HepG2 (cell line): ENCODE results near the gene SDC1. TPM values are rescaled to one million over a fixed set of nuclear protein-coding genes. Genes with fewer than 3 reads are reported as not detected.

Experiments used
- ATAC-seq: fragments of 200-7000 bp; cut with Tn5 transposase; 3 replicates; pipeline ENCODE4 v1.9.1; 2020; ENCODE audit warnings: mild to moderate bottlenecking, moderate library complexity
- BruUV-seq: library from RNA; stranded (reverse); fragments of 400-500 nt; replicated peaks from 2 replicates; lab custom pipeline; 2021; lab: Mats Ljungman, UMichigan
- CTCF ChIA-PET: fragments of 300-600 bp; formaldehyde crosslinking; extraction: SDS; loops from one replicate; lab custom pipeline; 2021; ENCODE audit warnings: low total read pairs, inconsistent platforms, low intra/inter-chr PET ratio; lab: Yijun Ruan, JAX
- POLR2A ChIA-PET: fragments of 350-600 bp; sonication (Branson Sonifier 250); formaldehyde crosslinking; loops from one replicate; lab custom pipeline; 2020; ENCODE audit warnings: antibody characterized with exemption, inconsistent platforms; lab: Yijun Ruan, JAX
- DNase-seq: peaks from one replicate; pipeline ENCODE4 v3.0.0-alpha.2; 2015; ENCODE audit warnings: low spot score
- FAIRE-seq: peaks from 3 replicates; lab custom pipeline; 2011; peaks lifted over from hg19 to GRCh38; lab: Jason Lieb, UNC
- H2AFZ ChIP-seq: one replicate; pipeline ENCODE4 v1.6.1; 2011; ENCODE audit warnings: low read length, inconsistent platforms
- H3K27ac ChIP-seq: fragments of 300-600 bp; 3 replicates; pipeline ENCODE4 v1.8.0; 2011; ENCODE audit warnings: mixed run types, mild to moderate bottlenecking, mixed read lengths, low read length, inconsistent platforms; ENCODE audit not compliant: insufficient read depth; ENCODE audit errors: extremely low read length
- H3K27me3 ChIP-seq, 2 experiments: fragments of 200-600 bp in 1 of 2; 2 replicates in 1 of 2; 3 replicates in 1 of 2; pipeline versions ENCODE4 v1.6.0 to v1.8.0; 2011; ENCODE audit warnings: low read length in 2 of 2, mild to moderate bottlenecking in 2 of 2, moderate library complexity in 2 of 2, inconsistent platforms in 1 of 2; ENCODE audit not compliant: insufficient read depth in 2 of 2, control insufficient read depth in 1 of 2
- H3K36me3 ChIP-seq, 2 experiments: fragments of 200-600 bp in 1 of 2; replicated peaks in 1 of 2; 2 replicates in 1 of 2; 3 replicates in 1 of 2; pipeline versions ENCODE4 v1.5.1 to v1.8.0; 2011; ENCODE audit warnings: low read length in 2 of 2, inconsistent platforms in 1 of 2; ENCODE audit not compliant: insufficient read depth in 2 of 2, control insufficient read depth in 1 of 2
- H3K4me1 ChIP-seq: 2 replicates; pipeline ENCODE4 v1.5.1; 2012; ENCODE audit warnings: low read length, inconsistent platforms; ENCODE audit not compliant: insufficient read depth
- H3K4me2 ChIP-seq: 2 replicates; pipeline ENCODE4 v1.6.0; 2011; ENCODE audit warnings: low read depth, low read length, inconsistent platforms
- H3K4me3 ChIP-seq, 3 experiments: fragments of 200-600 bp in 1 of 3; sonication (generic), shearing (Covaris generic) in 1 of 3; replicated peaks in 1 of 3; 2 replicates each; pipeline ENCODE4 v1.5.1; 2011 to 2016; ENCODE audit warnings: low read length in 3 of 3, inconsistent platforms in 2 of 3, low read depth in 2 of 3, mild to moderate bottlenecking in 2 of 3, control low read depth in 1 of 3, mixed read lengths in 1 of 3; ENCODE audit not compliant: insufficient read depth in 1 of 3
- H3K79me2 ChIP-seq: one replicate; pipeline ENCODE4 v1.6.1; 2011; ENCODE audit warnings: low read length, inconsistent platforms; ENCODE audit not compliant: insufficient read depth
- H3K9ac ChIP-seq: 2 replicates; pipeline ENCODE4 v1.6.0; 2011; ENCODE audit warnings: mild to moderate bottlenecking, low read depth, low read length, inconsistent platforms; ENCODE audit not compliant: insufficient read depth
- H3K9me3 ChIP-seq: 2 replicates; pipeline ENCODE4 v1.5.1; 2012; ENCODE audit warnings: mild to moderate bottlenecking, low read length
- H4K20me1 ChIP-seq: 2 replicates; pipeline ENCODE4 v1.6.0; 2011; ENCODE audit warnings: inconsistent platforms, mild to moderate bottlenecking, low read length, moderate library complexity; ENCODE audit not compliant: insufficient read depth
- ATF1 ChIP-seq: IDR thresholded peaks from 2 replicates; pipeline ENCODE4 v1.6.1; 2016; ENCODE audit warnings: mild to moderate bottlenecking, control low read depth
- CBFB ChIP-seq: sonication (generic); formaldehyde crosslinking; IDR thresholded peaks from 2 replicates; pipeline ENCODE4 v1.4.0; 2020; ENCODE audit warnings: missing genetic modification reagents
- EP300 ChIP-seq, 3 experiments: sonication (generic) in 1 of 3; formaldehyde crosslinking in 1 of 3; IDR thresholded peaks; 2 replicates each; pipeline versions ENCODE4 v1.5.1 to v1.6.1; 2011 to 2020; ENCODE audit warnings: low read depth in 2 of 3, low read length in 2 of 3, borderline replicate concordance in 1 of 3, improper control_type of control experiment in 1 of 3, mild to moderate bottlenecking in 1 of 3, missing genetic modification reagents in 1 of 3, moderate library complexity in 1 of 3
- ETV6 ChIP-seq: sonication (generic); formaldehyde crosslinking; conservative IDR thresholded peaks from 2 replicates; pipeline ENCODE4 v1.4.0; 2020; ENCODE audit warnings: missing genetic modification reagents
- GRHL1 ChIP-seq: sonication (generic); formaldehyde crosslinking; conservative IDR thresholded peaks from 2 replicates; pipeline ENCODE4 v1.8.0; 2022; ENCODE audit warnings: missing genetic modification reagents
- HMG20A ChIP-seq: IDR thresholded peaks from 2 replicates; pipeline ENCODE4 v1.6.1; 2016; ENCODE audit warnings: borderline replicate concordance
- NFIC ChIP-seq: IDR thresholded peaks from 2 replicates; pipeline ENCODE4 v1.6.1; 2012; ENCODE audit warnings: mild to moderate bottlenecking, low read length, inconsistent platforms
- PHB2 ChIP-seq: fragments of 450-650 bp; IDR thresholded peaks from 2 replicates; pipeline ENCODE4 v1.6.1; 2018; ENCODE audit not compliant: partially characterized antibody
- REL ChIP-seq: sonication (generic); formaldehyde crosslinking; conservative IDR thresholded peaks from 2 replicates; pipeline ENCODE4 v1.8.0; 2022; ENCODE audit warnings: mild to moderate bottlenecking, missing genetic modification reagents, moderate library complexity
- SMAD1 ChIP-seq: sonication (generic); formaldehyde crosslinking; IDR thresholded peaks from 2 replicates; pipeline ENCODE4 v1.4.0; 2020; ENCODE audit warnings: missing genetic modification reagents, low read depth, mild to moderate bottlenecking, borderline replicate concordance
- ZFP90 ChIP-seq: sonication (generic); formaldehyde crosslinking; IDR thresholded peaks from 2 replicates; pipeline ENCODE4 v1.8.0; 2022; ENCODE audit warnings: missing genetic modification reagents, mild to moderate bottlenecking, inconsistent platforms, borderline replicate concordance
- ZFYVE20 ChIP-seq: sonication (generic); formaldehyde crosslinking; IDR thresholded peaks from 2 replicates; pipeline ENCODE4 v1.8.0; 2023; ENCODE audit warnings: low read depth, mild to moderate bottlenecking, moderate library complexity, missing genetic modification reagents, borderline replicate concordance
- ZNF629 ChIP-seq: sonication (generic); formaldehyde crosslinking; conservative IDR thresholded peaks from 2 replicates; pipeline ENCODE4 v1.5.0; 2020; ENCODE audit warnings: missing genetic modification reagents
- WGBS: methylation state at CpG from one replicate; pipeline ENCODE4 v1.1.6; 2017; ENCODE audit warnings: low lambda C conversion rate; 5-methylcytosine and 5-hydroxymethylcytosine counted together
- in situ Hi-C: cut with HindIII; loops from 2 replicates; pipeline ENCODE4 v1.10.0; 2017; ENCODE audit warnings: low pct_unique_long_range_greater_than_20kb; ENCODE audit not compliant: extremely low pct_ligation_motif_present
- intact Hi-C: fragments of 100-400 bp; cut with micrococcal nuclease; formaldehyde crosslinking; loops from one replicate; pipeline ENCODE4 v1.10.0; 2022; ENCODE audit not compliant: unreplicated experiment
- polyA plus RNA-seq, 8 experiments: library from polyadenylated mRNA; depleted of rRNA in 3 of 8; stranded (reverse) in 7 of 8; unstranded in 1 of 8; fragments of >200 nt; fragmentation: Illumina TruSeq in 4 of 8; extraction: Trizol in 4 of 8; gene quantifications; 2 replicates each; pipeline versions ENCODE4 v1.2.1 to v1.2.3, GENCODE V29; 2011 to 2016; ENCODE audit warnings: low read depth in 4 of 8, missing spikeins in 1 of 8, mixed read lengths in 1 of 8; ENCODE audit not compliant: insufficient read depth in 1 of 8
- total RNA-seq, 5 experiments: library from RNA; depleted of rRNA; stranded (reverse); fragments of >200 nt; fragmentation: Illumina TruSeq; extraction: Trizol; gene quantifications; 2 replicates each; pipeline ENCODE4 v1.2.3, GENCODE V29; 2016; ENCODE audit warnings: low read depth in 1 of 5
- TF ChIP-seq, protein P1 (sequence below): sonication (generic); IDR thresholded peaks from 2 replicates; pipeline ENCODE4 v1.6.1; 2016; ENCODE audit warnings: low read depth, borderline replicate concordance
- TF ChIP-seq, protein P2 (sequence below): sonication (generic); formaldehyde crosslinking; IDR thresholded peaks from 2 replicates; pipeline ENCODE4 v1.8.0; 2022; ENCODE audit warnings: missing genetic modification reagents, low read depth, mild to moderate bottlenecking, borderline replicate concordance
- TF ChIP-seq, protein P3 (sequence below): sonication (generic); formaldehyde crosslinking; IDR thresholded peaks from 2 replicates; pipeline ENCODE4 v1.9.0; 2021; ENCODE audit warnings: missing genetic modification reagents, mild to moderate bottlenecking, borderline replicate concordance

The SDC1 gene
- total and polyA plus RNA-seq, 2 of the 13 experiments (the other 11 are each of a cell fraction or from before 2014, with no cell fraction given): 108 to 119 TPM

DNA sequence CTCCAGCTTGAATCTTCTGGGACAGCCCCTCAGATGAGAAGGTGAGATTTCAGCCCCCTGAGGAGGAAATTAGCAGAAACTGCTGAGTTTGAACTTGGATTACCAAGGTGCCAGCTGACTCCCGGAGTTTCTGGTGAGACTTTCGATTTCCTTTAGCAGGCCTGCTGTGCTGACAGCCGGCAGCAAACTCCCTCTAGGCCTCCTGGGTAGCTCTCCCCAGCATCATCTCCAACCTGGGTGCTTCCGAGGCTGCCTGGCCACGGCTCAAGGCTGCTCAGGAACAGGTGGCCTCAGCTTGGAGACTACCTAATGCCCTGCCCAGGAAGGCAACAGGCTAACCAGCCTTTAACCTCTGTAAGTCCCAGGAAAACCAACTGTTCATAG lies 16.5 kb downstream of the SDC1 start (continued):
- TF ChIP-seq, protein P1, sequence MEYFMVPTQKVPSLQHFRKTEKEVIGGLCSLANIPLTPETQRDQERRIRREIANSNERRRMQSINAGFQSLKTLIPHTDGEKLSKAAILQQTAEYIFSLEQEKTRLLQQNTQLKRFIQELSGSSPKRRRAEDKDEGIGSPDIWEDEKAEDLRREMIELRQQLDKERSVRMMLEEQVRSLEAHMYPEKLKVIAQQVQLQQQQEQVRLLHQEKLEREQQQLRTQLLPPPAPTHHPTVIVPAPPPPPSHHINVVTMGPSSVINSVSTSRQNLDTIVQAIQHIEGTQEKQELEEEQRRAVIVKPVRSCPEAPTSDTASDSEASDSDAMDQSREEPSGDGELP: 0 out of 2 replicates have a peak, but pooled peaks have one; percentile 29
- TF ChIP-seq SMAD1 (CRISPR knock-in tag) (0 out of 2 replicates have a peak, but pooled peaks have one; percentile 51), PHB2 (no peak), GRHL1 (CRISPR knock-in tag) (no peak)
- TF ChIP-seq, protein P2, sequence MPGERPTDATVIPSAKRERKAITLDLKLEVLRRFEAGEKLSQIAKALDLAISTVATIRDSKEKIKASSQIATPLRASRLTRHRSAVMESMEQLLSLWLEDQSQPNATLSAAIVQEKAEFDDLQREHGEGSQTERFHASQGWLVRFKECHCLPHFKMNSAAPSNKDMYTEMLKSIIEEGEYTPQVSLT (CRISPR knock-in tag): no peak
- TF ChIP-seq, all 625 proteins: peak for 21

GRCh38 chr2:20207051-20207450 lies 17.9 kb downstream of the SDC1 start:
- intact Hi-C loops: no loop called here
- no peak overlapping the region for H3K4me3 ChIP-seq
- ChIA-PET CTCF (no interaction called here), POLR2A (interaction anchor here (1.5 to 5.5 kb wide), 9 partner anchors 10 to 98 kb away, joined by 5 to 94 read pairs (median 15); partner anchors contain the start of gene SDC1)
- no peaks in the 10 kb centered on the region for H3K9me3 ChIP-seq
- ATAC-seq: peak; percentile 1; the same call in 2 of the 3 replicates
- H3K9ac ChIP-seq: no peak overlapping the region; the same call in 1 of the 2 replicates
- FAIRE-seq: peak; percentile 34
- no peaks in the 10 kb centered on the region for H4K20me1 ChIP-seq
- BruUV-seq: no TSS peak
- H3K79me2 ChIP-seq: peaks cover 16% of the 10 kb centered on the region
- H2AFZ ChIP-seq: no peak overlapping the region
- in situ Hi-C loops: no loop called here
- no peaks in the 10 kb centered on the region for H3K27me3 ChIP-seq
- peaks cover 19 to 30% of the 10 kb centered on the region in 2 experiments for H3K36me3 ChIP-seq
- H3K4me2 ChIP-seq: peak overlapping the region; percentile 5; the same call in 1 of the 2 replicates
- H3K27ac ChIP-seq: peak overlapping the region; percentile 70
- H3K4me1 ChIP-seq: peaks cover 73% of the 10 kb centered on the region
- 47% methylated on average over 5 of the region's 5 CpGs for WGBS
- no peak for DNase-seq
- peak; percentile 49; the same call in 1 of the 2 replicates for TF ChIP-seq CBFB (CRISPR knock-in tag)
- no peak for TF ChIP-seq ETV6
- no peak for TF ChIP-seq ZNF629 (CRISPR knock-in tag)
- TF ChIP-seq REL (CRISPR knock-in tag): no peak
- TF ChIP-seq ATF1: no peak
- no peak for TF ChIP-seq NFIC
- TF ChIP-seq, protein P3, sequence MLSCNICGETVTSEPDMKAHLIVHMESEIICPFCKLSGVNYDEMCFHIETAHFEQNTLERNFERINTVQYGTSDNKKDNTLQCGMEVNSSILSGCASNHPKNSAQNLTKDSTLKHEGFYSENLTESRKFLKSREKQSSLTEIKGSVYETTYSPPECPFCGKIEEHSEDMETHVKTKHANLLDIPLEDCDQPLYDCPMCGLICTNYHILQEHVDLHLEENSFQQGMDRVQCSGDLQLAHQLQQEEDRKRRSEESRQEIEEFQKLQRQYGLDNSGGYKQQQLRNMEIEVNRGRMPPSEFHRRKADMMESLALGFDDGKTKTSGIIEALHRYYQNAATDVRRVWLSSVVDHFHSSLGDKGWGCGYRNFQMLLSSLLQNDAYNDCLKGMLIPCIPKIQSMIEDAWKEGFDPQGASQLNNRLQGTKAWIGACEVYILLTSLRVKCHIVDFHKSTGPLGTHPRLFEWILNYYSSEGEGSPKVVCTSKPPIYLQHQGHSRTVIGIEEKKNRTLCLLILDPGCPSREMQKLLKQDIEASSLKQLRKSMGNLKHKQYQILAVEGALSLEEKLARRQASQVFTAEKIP: no peak
- no peak for TF ChIP-seq ZFYVE20 (CRISPR knock-in tag)
- no peak; the same call in 1 of the 2 replicates for TF ChIP-seq HMG20A (CRISPR knock-in tag)
- 0 out of 2 replicates have a peak, but pooled peaks have one; percentile 69 for TF ChIP-seq ZFP90
- peak in 1 of 2 experiments; percentile 20; a peak in 1 of 4 replicates for TF ChIP-seq EP300 (IDR thresholded peaks at IDR 0.05; ENCODE audit: low read depth in 2 of 2, low read length in 2 of 2)
- TF ChIP-seq EP300 (CRISPR knock-in tag; IDR thresholded peaks at IDR 0.05; ENCODE audit: borderline replicate concordance): no peak
